GM19328 (cell line): ENCODE results near the gene COCH.
A peak's percentile ranks its signal among the peaks of the same experiment; 100 is the strongest.

Source experiments
- ATAC-seq: cut with Tn5 transposase; IDR thresholded peaks from one replicate; pipeline ENCODE4 v1.9.1; 2021; ENCODE audit warnings: mild to moderate bottlenecking, moderate library complexity; ENCODE audit not compliant: unreplicated experiment

COCH gene

GRCh38 chr14:30874120-30874998, at the start of gene COCH:
Gene COCH, plus strand, starts transcription at chr14:30874559. Its CDS starts 380 bp downstream, at chr14:30874939.
- peak; percentile 62 for ATAC-seq

- ATAC-seq: no peak
These were observed 48.3 kb upstream of the COCH start for GRCh38 chr14:30826070-30826469.

DNA sequence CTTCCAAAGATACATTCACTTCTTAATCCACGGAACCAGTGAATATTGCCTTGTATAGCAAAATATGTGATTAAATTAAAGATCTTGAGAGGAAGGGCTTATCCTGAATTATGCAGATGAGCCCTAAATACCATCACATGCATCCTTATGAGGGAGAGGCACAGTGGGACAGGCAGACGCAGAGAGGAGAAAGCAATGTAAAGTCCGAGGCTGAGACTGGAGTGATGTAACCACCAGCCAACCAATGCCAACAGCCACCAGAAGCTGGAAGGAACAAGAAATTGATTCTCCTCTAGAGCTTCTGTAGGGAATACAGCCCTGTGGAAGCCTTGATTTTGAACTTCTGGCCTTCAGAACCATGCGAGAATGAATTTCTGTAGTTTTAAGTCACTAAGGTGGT, 44.5 kb upstream of the COCH start:
- ATAC-seq: no peak

- ATAC-seq: no peak
These were observed 40.0 kb upstream of the COCH start for GRCh38 chr14:30834353-30834752.

GRCh38 chr14:30838351-30838750, 36.0 kb upstream of the COCH start:
- no peak for ATAC-seq

- ATAC-seq: no peak
These were observed 34.1 kb upstream of the COCH start for GRCh38 chr14:30840086-30840779.

GRCh38 chr14:30842431-30842830, 31.9 kb upstream of the COCH start:
- no peak for ATAC-seq

DNA sequence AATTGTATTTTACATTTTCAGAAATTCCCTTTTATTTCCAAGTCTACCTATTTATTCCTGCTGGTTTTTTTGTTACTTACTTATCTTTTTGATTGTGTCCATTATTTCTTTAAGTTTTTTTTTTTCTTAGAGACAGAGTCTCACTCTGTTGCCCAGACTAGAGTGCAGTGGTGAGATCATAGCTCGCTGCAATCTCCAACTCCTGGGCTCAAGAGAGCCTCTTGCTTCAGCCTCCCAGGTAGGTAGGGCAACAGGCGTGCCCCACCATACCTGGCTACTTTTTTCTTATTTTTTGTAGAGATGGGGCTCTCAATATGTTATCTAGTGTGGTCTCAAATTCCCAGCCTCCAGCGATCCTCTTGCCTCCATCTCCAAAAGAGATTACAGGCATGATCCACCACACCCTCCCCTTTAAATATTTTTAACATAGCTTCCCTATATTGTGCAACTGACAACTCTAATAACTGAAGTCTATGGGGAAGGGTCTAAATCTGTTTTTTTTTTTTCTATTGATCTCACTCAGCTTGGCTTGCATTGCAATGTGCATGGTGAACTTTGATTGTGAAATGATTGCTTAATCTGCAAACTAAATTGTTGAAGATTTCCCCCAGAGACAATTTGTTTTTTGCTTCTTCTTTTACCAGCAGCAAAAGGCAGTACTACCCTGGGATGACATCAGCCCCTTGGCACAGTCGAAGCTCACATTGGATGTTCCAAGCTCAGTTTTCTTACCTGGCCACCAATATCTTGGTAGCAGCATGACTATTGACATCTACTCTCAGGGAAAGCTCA, 25.7 kb upstream of the COCH start:
- ATAC-seq: no peak

GRCh38 chr14:30849354-30849753, 25.0 kb upstream of the COCH start:
- ATAC-seq: peak; percentile 78

- no peak for ATAC-seq
These were observed 24.4 kb upstream of the COCH start for GRCh38 chr14:30849983-30850382.

DNA sequence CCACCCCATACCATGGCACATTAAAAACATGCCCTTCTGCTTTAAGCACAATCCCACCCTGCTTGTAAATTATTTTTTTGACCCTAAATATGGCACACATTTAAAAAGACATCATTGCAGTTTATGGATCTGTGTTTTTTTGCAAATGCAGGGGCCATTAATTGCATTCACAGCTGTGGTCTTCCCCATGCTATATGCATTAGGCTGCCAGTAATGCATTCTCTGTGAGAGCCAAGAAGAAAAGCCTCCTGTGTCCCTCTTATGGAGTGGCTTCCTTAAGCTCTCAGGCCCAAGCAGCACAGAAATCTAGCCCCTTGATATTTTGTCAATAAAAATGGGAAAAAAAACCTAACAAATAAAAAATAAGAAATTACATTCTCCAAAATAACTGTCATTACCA, 20.4 kb upstream of the COCH start:
- no peak for ATAC-seq

DNA sequence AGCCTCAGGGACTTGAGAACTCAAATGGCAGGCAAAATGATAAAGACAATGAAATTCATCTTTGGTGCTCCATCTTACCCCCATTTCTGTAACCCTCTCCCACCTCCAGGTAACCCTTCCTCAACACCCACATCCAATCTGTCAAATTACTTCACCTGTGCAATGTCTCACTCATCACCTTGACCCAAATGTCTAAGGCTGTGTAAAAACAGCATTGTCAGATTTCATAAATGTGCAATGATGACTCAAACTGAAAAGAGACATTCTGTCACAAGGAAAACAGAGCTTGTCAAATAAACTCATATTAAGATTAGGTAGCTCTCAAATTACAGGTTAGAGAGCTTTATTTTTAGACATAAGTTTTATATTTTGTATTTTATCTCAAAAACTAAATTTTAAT, 19.9 kb upstream of the COCH start:
- no peak for ATAC-seq

DNA sequence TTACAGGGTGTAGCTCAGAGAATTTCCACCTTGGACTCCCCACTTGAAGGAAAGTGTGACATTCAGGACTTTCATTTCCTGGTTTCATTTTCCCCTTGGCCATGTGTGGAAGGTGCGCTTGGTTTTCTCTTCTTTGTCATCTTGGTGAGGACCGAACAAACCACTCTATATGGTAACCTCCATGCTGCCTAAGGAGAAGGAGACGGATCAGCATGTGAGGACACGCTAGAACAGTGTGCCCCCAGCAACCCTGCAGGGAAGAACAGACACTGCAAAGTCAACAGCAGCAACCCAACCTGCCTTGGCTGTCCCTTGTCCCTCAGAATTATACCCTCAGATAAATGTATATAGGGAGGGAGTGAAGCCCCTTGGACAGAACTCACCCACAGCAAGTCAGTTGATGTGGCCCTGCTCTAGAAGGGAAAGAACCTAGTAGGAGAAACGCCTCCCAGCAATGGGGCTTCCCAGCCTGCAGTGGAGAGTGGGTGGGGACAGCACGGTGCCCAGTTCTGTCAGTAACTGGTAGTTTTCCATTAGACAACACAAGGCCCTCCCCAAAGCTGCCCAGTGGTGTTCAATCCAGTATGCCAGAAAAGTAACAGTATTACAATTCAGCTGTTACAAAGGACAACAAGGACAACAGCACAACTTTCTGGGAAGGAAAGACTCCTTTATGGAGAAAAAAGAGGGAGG, 18.9 kb upstream of the COCH start:
- no peak for ATAC-seq

- no peak for ATAC-seq
These were observed 13.2 kb upstream of the COCH start for GRCh38 chr14:30861200-30861599.

DNA sequence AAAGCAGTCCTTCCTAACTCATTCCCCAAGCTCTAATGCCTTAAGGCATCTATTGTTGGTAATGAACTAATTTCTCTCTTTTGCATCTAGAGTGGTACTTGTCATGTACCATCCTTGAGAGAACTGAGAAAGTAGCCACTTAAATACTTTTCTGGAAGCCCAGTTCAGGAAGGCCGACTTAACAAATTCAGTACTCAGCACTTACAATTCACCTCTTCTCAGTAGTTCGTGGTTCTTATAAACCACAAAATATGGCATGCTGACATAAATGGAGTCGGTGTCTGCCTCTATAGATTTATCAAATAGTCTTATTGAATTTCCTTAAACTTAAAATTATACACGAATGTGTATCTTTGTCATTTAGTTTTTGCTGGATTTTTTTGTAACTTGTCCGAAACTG, 9.4 kb upstream of the COCH start:
- no peak for ATAC-seq

DNA sequence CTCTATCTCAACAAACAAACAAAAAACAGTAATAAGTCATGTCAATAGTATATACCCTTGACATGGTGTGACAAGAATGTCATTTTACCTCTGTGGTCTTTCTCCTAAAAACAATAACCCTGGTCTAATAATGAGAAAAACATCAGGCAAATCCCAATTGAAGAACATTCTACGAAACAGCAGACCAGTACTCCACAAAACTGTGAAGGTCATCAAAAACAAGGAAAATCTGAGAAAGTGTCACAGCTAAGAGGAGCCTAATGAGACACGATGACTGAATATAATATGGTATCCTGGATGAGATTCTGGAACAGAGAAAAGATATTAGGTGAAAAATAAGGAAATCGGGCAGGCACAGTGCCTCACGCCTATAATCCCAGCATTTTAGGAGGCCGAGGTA, 5.6 kb upstream of the COCH start:
- ATAC-seq: no peak

GRCh38 chr14:30869551-30870155, 4.7 kb upstream of the COCH start:
- no peak for ATAC-seq

GRCh38 chr14:30872602-30873001, 1.8 kb upstream of the COCH start:
- no peak for ATAC-seq

DNA sequence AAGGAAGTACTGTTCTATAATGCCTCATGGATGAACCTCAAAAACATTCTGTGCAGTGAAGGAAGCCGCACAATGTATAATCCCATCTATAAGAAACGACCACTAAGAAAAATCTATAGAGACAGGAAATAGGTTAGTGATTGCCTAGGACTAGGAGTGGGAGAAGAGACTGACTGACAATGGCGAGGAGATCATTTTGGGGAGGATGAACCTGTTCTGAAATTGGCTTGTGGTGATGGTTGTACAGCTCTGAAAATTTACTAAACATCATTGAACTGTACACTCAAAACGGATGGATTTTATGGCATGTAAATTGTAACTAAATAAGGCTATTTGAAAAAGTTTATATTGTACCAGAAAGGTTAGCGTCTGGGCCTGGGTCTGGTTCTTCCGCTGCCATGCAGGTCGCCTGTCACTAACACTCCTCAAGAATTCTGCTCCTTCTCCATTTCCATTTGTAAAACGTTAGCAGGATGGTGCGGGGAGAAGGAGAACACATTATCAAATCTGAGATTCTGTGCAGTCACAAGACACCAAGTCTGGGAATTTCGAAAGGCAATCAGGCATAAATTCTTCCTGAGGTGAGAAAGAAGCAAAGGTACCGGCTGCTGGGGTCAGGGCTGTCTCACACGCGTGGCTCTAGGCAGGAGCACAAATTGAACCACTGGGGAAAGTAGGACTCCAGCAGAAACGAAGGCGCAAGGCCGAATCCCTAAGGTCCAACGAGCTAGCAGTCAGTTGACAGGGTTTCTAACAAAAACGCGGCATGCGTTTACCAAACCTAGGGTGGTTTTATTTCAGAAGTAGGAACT, 845 bp upstream of the COCH start:
- ATAC-seq: no peak
